Epithelial cell of umbilical artery (primary cell): ENCODE data around the gene ATG9A. TPM values are rescaled to one million over a fixed set of nuclear protein-coding genes. Genes with fewer than 3 reads are reported as not detected.

Source experiments
- total RNA-seq: library from RNA; depleted of rRNA; stranded (reverse); fragments of >200 nt; gene quantifications from 2 replicates; pipeline ENCODE4 v1.2.3, GENCODE V29; 2014

The ATG9A gene
- total RNA-seq = 31.2 and 31.5 TPM in 2 replicates

GRCh38 chr2:219229305-219230058 lies at the start of gene ATG9A, which contains the start of gene ANKZF1:
ATG9A (minus strand) TSS chr2:219229636; CDS start chr2:219228024, 1,612 bp downstream.
ANKZF1 (plus strand) TSS chr2:219229806; CDS start chr2:219230258, 452 bp downstream.

GRCh38 chr2:219253753-219254589 lies 24.5 kb upstream of the ATG9A start, which contains the start of gene TUBA4A:
TUBA4A (minus strand) TSS chr2:219253918; CDS start chr2:219253858, 60 bp downstream.

GRCh38 chr2:219252900-219253752 lies 23.7 kb upstream of the ATG9A start, which contains the start of gene TUBA4B:
TUBA4B (plus strand) TSS chr2:219253243; CDS start chr2:219253408, 165 bp downstream.

GRCh38 chr2:219245148-219245898 lies 15.9 kb upstream of the ATG9A start, which contains the start of the genes GLB1L and STK16:
GLB1L (minus strand) TSS chr2:219245444; CDS start chr2:219243573, 1,871 bp downstream.
STK16 (plus strand) TSS chr2:219245479; CDS start chr2:219246000, 521 bp downstream.

GRCh38 chr2:219218732-219219701 lies 10.4 kb downstream of the ATG9A start, which contains the start of gene ABCB6:
ABCB6 (minus strand) TSS chr2:219218958; CDS start chr2:219218673, 285 bp downstream.

GRCh38 chr2:219206328-219207133 lies 22.9 kb downstream of the ATG9A start, which contains the start of gene ZFAND2B:
ZFAND2B (plus strand) TSS chr2:219206782; CDS start chr2:219206988, 206 bp downstream.

GRCh38 chr2:219177552-219178376 lies 51.7 kb downstream of the ATG9A start, which contains the start of gene RETREG2:
RETREG2 (plus strand) TSS chr2:219178275; CDS start chr2:219178353, 78 bp downstream.

GRCh38 chr2:219176818-219177551 lies 52.5 kb downstream of the ATG9A start, which contains the start of gene CNPPD1:
CNPPD1 (minus strand) TSS chr2:219176925; CDS start chr2:219176828, 97 bp downstream.

GRCh38 chr2:219169930-219170654 lies 59.3 kb downstream of the ATG9A start, which contains the start of gene SLC23A3:
SLC23A3 (minus strand) TSS chr2:219170029; CDS start chr2:219169984, 45 bp downstream.

Other genes starting within 250 kb of the ATG9A start
- not detected in 2 replicates for gene FEV, start 244.5 kb downstream of the ATG9A start, total RNA-seq
- gene CRYBA2, start 236.2 kb downstream of the ATG9A start, total RNA-seq = not detected in 2 replicates
- not detected in 2 replicates for gene CFAP65, start 188.1 kb downstream of the ATG9A start, total RNA-seq
- not detected in 2 replicates for gene IHH, start 168.7 kb downstream of the ATG9A start, total RNA-seq
- 13.0 and 16.1 TPM in 2 replicates for gene NHEJ1, start 68.8 kb downstream of the ATG9A start, total RNA-seq
- 0.65 and 1.1 TPM in 2 replicates for gene SLC23A3, start 59.6 kb downstream of the ATG9A start, total RNA-seq
- 15.3 and 19.3 TPM in 2 replicates for gene CNPPD1, start 52.7 kb downstream of the ATG9A start, total RNA-seq
- gene RETREG2, start 51.4 kb downstream of the ATG9A start, total RNA-seq = 40.9 and 60.9 TPM in 2 replicates
- 21.4 and 21.6 TPM in 2 replicates for gene ZFAND2B, start 22.9 kb downstream of the ATG9A start, total RNA-seq
- gene ABCB6, start 10.7 kb downstream of the ATG9A start, total RNA-seq = 23.7 and 44.2 TPM in 2 replicates
- 17.2 and 23.1 TPM in 2 replicates for gene ANKZF1, start 170 bp upstream of the ATG9A start, total RNA-seq
- 4.0 and 6.2 TPM in 2 replicates for gene GLB1L, start 15.8 kb upstream of the ATG9A start, total RNA-seq
- gene STK16, start 15.8 kb upstream of the ATG9A start, total RNA-seq = 23.7 and 42.6 TPM in 2 replicates
- gene TUBA4B, start 23.6 kb upstream of the ATG9A start, total RNA-seq = not detected in 2 replicates
- gene TUBA4A, start 24.3 kb upstream of the ATG9A start, total RNA-seq = 5.3 and 8.8 TPM in 2 replicates
- 13.2 and 13.3 TPM in 2 replicates for gene DNAJB2, start 49.7 kb upstream of the ATG9A start, total RNA-seq
- under 0.01 and 1.5 TPM in 2 replicates for gene PTPRN, start 79.8 kb upstream of the ATG9A start, total RNA-seq
- gene RESP18, start 103.1 kb upstream of the ATG9A start, total RNA-seq = not detected in 2 replicates
- gene DNPEP, start 158.3 kb upstream of the ATG9A start, total RNA-seq = 47.4 and 60.8 TPM in 2 replicates
- under 0.01 and 1.2 TPM in 2 replicates for gene DES, start 188.7 kb upstream of the ATG9A start, total RNA-seq
- 0.30 and 0.32 TPM in 2 replicates for gene SPEG, start 205.2 kb upstream of the ATG9A start, total RNA-seq